HG03378 (cell line): ENCODE results near the gene RANBP3.

ENCODE experiments used
- ATAC-seq: cut with Tn5 transposase; IDR thresholded peaks from one replicate; pipeline ENCODE4 v1.9.1; 2021; ENCODE audit warnings: mild to moderate bottlenecking, moderate library complexity; ENCODE audit not compliant: unreplicated experiment

RANBP3 gene

GRCh38 chr19:5908773-5909442 lies 69.0 kb downstream of the RANBP3 start:
- ATAC-seq, result no peak

GRCh38 chr19:5907241-5907640 lies 70.7 kb downstream of the RANBP3 start:
- ATAC-seq, result no peak

- ATAC-seq, result no peak
These were observed 72.7 kb downstream of the RANBP3 start for GRCh38 chr19:5905114-5905778.

GRCh38 chr19:5904352-5905113 lies 73.4 kb downstream of the RANBP3 start, which contains the start of gene VMAC:
Gene VMAC (plus strand): TSS chr19:5904872. CDS start chr19:5904891, 19 bp downstream.
- ATAC-seq, result peak; percentile 87

GRCh38 chr19:5903624-5904351 lies 74.2 kb downstream of the RANBP3 start, which contains the start of gene NDUFA11:
Gene NDUFA11 (minus strand): TSS chr19:5903790. CDS start chr19:5903708, 82 bp downstream.
- peak; percentile 26 for ATAC-seq

DNA sequence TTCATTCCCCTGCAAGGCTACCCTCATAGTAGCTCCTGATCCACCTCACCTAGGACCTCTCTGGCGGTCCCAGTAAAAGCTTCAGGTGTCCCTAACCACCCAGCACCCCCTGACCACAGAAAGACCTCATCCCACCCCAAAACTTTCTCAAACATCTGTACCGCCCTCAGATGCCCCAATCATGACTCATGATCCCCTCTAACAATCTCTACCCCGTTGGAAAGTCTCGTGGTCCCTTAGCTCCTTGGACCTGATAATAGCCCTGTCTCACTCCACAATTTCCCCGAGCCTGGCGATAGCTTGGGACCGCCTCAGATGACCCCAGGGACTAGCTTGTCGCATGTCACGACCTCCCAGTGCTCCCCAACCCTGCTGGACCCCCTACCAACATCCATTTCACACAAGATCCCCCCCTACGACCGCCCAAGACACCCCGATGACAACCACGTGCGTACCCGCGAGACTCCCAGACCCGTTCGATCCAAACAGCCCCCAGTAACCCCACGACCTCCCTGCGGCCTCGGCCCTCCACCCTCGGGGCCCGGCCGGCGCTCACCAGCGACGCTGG lies 74.8 kb downstream of the RANBP3 start:
- no peak for ATAC-seq

GRCh38 chr19:5900976-5901375 lies 77.0 kb downstream of the RANBP3 start:
- ATAC-seq, result no peak

DNA sequence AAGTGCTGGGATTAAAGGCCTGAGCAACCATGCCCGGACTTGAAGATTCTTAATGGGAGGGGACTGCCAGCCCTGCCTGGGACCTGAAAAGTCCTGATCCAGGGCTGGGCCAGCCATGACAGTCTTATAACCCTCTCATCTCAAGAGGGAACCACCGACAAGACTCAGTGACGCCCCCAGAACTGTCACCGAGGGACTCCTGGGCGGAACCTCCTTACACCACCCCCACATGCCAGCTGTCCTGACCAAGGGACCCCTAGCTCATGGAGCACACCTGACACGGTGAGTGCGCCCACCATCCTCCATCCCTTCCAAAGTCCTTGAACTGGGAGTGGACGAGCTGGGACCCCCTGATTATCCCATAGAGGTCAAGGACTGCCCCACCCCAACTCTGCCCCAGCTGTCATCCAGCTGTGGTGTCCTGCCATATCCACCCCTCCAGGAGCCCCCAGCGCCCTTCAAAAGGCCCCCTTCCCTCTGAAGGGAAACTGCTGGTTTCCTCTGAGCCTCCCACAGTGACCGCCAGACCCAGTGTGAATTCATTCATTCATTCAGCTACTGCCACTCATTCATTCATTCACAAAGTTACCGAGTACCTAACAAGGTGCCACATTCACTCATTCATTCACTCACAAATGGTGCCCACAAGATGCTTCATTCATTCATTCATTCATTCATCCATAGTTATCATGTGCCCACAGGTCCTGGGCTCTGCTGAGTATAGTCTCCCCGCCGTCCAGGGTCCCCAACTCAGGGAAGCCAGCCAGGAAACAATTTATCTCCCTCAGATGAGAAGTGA lies 78.0 kb downstream of the RANBP3 start:
- ATAC-seq, result no peak

- ATAC-seq, result no peak
These were observed 80.6 kb downstream of the RANBP3 start for GRCh38 chr19:5897189-5897969.

DNA sequence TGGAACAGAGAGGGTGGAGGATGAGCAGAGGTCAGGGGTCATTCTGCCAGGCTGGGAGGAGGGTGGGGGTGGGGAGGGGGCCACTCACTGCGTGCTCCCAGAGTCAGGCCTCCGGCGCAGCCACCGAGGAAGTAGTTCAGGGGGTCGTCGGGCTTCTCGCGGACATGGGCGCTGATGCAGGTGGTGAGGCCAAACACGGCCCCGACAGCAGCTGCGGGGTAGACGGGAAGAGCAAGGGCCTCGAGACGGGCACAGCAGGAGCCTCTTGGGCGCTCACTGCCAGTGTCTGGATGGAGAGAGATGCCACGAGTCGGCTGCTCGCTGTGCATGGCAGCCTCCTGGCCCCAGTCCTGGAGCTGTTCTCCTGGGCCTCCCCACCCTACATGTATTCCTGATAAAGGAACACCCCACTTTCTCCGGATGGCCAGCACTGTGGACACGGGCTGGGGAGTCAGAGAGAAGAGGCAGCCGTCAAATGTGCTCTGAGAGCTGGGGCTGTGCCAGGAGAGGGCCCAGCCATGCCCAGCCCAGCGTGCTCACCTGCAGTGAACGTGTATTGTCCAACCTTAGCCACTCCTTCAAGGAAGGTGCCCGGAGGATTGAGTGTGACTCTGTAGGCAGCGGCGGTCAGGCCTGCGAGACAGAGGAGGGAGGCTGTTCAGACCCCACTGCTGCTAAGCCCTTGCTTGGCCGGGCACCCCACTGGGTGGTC lies 81.4 kb downstream of the RANBP3 start:
- no peak for ATAC-seq

- ATAC-seq, result no peak
These were observed 82.0 kb downstream of the RANBP3 start for GRCh38 chr19:5895890-5896289.

GRCh38 chr19:5895409-5895808 lies 82.5 kb downstream of the RANBP3 start:
- no peak for ATAC-seq

DNA sequence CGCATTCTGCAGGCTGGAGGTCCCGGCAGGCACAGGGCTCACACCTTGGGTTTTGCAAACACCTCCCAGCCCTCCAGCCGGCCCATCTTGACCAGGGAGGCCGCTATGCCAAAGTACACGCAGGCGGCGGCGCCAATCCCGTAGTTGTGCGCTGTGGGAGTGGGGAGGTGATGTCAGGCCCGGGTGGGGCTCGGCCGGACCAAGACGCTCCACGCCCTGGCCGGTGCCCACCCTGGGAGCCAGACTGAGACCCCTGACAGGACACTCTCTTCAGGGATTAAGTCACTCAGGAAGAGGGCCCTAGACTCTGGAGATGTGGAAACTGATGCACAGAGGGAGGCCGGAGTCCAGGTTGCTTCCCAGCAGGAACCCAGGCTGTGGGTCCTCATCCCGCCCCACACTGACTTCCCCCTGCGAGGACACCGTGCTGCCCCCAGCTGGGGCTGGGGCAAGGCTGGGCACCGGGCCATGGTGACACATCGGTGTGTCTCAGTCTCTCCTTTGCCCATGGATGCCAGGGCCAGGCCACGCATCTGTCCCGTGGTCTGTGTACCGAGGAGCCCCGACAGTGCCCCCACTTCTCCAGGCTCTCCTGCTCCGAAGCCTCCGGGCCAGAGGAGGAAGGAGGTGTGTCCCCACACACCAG lies 83.1 kb downstream of the RANBP3 start:
- ATAC-seq, result no peak

- ATAC-seq, result no peak
These were observed 83.8 kb downstream of the RANBP3 start for GRCh38 chr19:5893907-5894703.

GRCh38 chr19:5893296-5893903 lies 84.5 kb downstream of the RANBP3 start:
- no peak for ATAC-seq

DNA sequence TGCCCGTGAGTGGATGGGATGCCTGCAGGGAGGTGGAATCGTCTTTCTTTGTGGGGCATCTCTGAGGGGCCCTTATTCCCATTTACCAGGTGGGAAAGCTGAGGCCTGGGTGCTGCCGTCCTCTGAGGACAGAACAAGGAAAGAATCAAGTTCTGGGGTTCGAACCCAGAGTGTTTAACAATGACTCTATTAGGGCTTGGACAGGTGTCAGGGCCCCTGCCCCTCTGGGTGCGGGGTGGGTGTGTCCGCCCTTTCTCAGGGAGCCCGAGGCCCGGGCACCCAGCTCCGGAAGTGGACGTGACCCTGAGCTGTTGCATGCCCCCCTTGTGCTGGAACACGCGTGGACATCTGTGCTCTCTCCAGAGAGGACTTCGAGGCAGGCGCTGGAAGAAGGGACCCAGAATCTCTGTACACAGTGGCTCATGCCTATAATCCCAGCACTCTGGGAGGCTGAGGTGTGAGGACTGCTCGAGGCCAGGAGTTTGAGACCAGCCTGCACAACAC lies 85.1 kb downstream of the RANBP3 start:
- ATAC-seq, result no peak
